A549 (cell line): ENCODE measurements around the gene PRKACG. TPM values are rescaled to one million over a fixed set of nuclear protein-coding genes. Genes with fewer than 3 reads are reported as not detected.

ENCODE experiments used
- ATAC-seq, 2 experiments: fragments of 200-7000 bp in 1 of 2; fragments of >200 bp in 1 of 2; cut with Nextera tagmentation in 1 of 2; cut with Tn5 transposase in 1 of 2; 3 replicates each; pipeline versions ENCODE4 v1.8.0 to v1.9.1; 2018 to 2020; ENCODE audit warnings: mild to moderate bottlenecking in 1 of 2, moderate library complexity in 1 of 2
- CTCF ChIA-PET: fragments of 300-600 bp; sonication (Branson Sonifier 250); formaldehyde crosslinking; extraction: SDS; loops from one replicate; lab custom pipeline; 2021; ENCODE audit warnings: antibody characterized with exemption, inconsistent platforms; lab: Yijun Ruan, JAX
- POLR2A ChIA-PET: fragments of 350-600 bp; formaldehyde crosslinking; extraction: SDS; loops from one replicate; lab custom pipeline; 2021; ENCODE audit warnings: antibody characterized with exemption, inconsistent platforms; lab: Yijun Ruan, JAX
- DNase-seq, 2 experiments: peaks; one replicate each; pipeline versions ENCODE4 v3.0.0 to v3.0.0-alpha.2; 2011 to 2016; ENCODE audit warnings: low read depth in 1 of 2, low spot score in 1 of 2
- FAIRE-seq: peaks from 2 replicates; lab custom pipeline; 2011; peaks lifted over from hg19 to GRCh38; lab: Jason Lieb, UNC
- H3K27ac ChIP-seq, 2 experiments: fragments of >200 bp; sonication (Bioruptor Twin); formaldehyde crosslinking; 3 replicates each; pipeline ENCODE4 v1.5.1; 2016 to 2017
- H3K4me1 ChIP-seq: fragments of >200 bp; sonication (Bioruptor Twin); formaldehyde crosslinking; 3 replicates; pipeline ENCODE4 v1.6.1; 2016
- H3K4me2 ChIP-seq: fragments of >200 bp; sonication (Bioruptor Twin); formaldehyde crosslinking; 3 replicates; pipeline ENCODE4 v1.6.1; 2016
- H3K4me3 ChIP-seq: fragments of >200 bp; sonication (Bioruptor Twin); formaldehyde crosslinking; 3 replicates; pipeline ENCODE4 v1.5.1; 2016
- H3K9me3 ChIP-seq: fragments of >200 bp; sonication (Bioruptor Twin); formaldehyde crosslinking; 3 replicates; pipeline ENCODE4 v1.6.1; 2016
- ATOH8 ChIP-seq: fragments of 250-450 bp; sonication (Bioruptor Pico); IDR thresholded peaks from 2 replicates; pipeline ENCODE4 v1.5.0; 2020; ENCODE audit warnings: low read depth, mild to moderate bottlenecking, moderate library complexity
- CBX2 ChIP-seq: fragments of 200-600 bp; sonication (generic); IDR thresholded peaks from 2 replicates; pipeline ENCODE4 v1.6.1; 2016; ENCODE audit warnings: low read depth, mild to moderate bottlenecking, borderline replicate concordance
- CHD2 ChIP-seq: fragments of 150-350 bp; IDR thresholded peaks from 2 replicates; pipeline ENCODE4 v1.6.1; 2014; ENCODE audit warnings: low read length; ENCODE audit not compliant: partially characterized antibody
- CHD4 ChIP-seq: fragments of 200-600 bp; sonication (generic); IDR thresholded peaks from 2 replicates; pipeline ENCODE4 v1.6.1; 2016; ENCODE audit warnings: antibody characterized with exemption, mild to moderate bottlenecking, borderline replicate concordance
- EHF ChIP-seq: fragments of 250-450 bp; sonication (Bioruptor Pico); IDR thresholded peaks from 2 replicates; pipeline ENCODE4 v1.5.0; 2020; ENCODE audit warnings: mild to moderate bottlenecking
- HDAC2 ChIP-seq: fragments of 200-600 bp; sonication (generic); IDR thresholded peaks from 2 replicates; pipeline ENCODE4 v1.6.1; 2016
- HEYL ChIP-seq: fragments of 250-450 bp; sonication (Bioruptor Pico); IDR thresholded peaks from 2 replicates; pipeline ENCODE4 v1.8.0; 2021; ENCODE audit warnings: mild to moderate bottlenecking, moderate library complexity
- HMGXB4 ChIP-seq: fragments of 250-450 bp; sonication (Bioruptor Pico); IDR thresholded peaks from 2 replicates; pipeline ENCODE4 v1.5.0; 2021; ENCODE audit warnings: mild to moderate bottlenecking, moderate library complexity, borderline replicate concordance
- HOXB13 ChIP-seq: fragments of 250-450 bp; sonication (Bioruptor Pico); IDR thresholded peaks from 2 replicates; pipeline ENCODE4 v1.5.0; 2020; ENCODE audit warnings: low read depth, mild to moderate bottlenecking, moderate library complexity
- KDM5A ChIP-seq: fragments of 200-600 bp; sonication (generic); IDR thresholded peaks from 2 replicates; pipeline ENCODE4 v1.6.1; 2016; ENCODE audit warnings: antibody characterized with exemption, mild to moderate bottlenecking
- MAX ChIP-seq: IDR thresholded peaks from 2 replicates; pipeline ENCODE4 v1.6.1; 2012
- MAZ ChIP-seq: fragments of 150-350 bp; IDR thresholded peaks from 2 replicates; pipeline ENCODE4 v1.6.1; 2014; ENCODE audit warnings: antibody characterized with exemption, low read depth, low read length, borderline replicate concordance
- NPAS2 ChIP-seq: fragments of 250-450 bp; sonication (Bioruptor Pico); IDR thresholded peaks from 2 replicates; pipeline ENCODE4 v1.8.0; 2022; ENCODE audit warnings: mild to moderate bottlenecking, moderate library complexity, borderline replicate concordance
- PHF8 ChIP-seq: fragments of 200-600 bp; sonication (generic); IDR thresholded peaks from 2 replicates; pipeline ENCODE4 v1.6.1; 2016; ENCODE audit warnings: low read depth, mild to moderate bottlenecking, antibody characterized with exemption, moderate library complexity, borderline replicate concordance
- POLR2A ChIP-seq: IDR thresholded peaks from 2 replicates; pipeline ENCODE4 v1.6.1; 2012; ENCODE audit warnings: mild to moderate bottlenecking, low read length
- RARB ChIP-seq: fragments of 250-450 bp; sonication (Bioruptor Pico); IDR thresholded peaks from 2 replicates; pipeline ENCODE4 v1.8.0; 2021; ENCODE audit warnings: mild to moderate bottlenecking, moderate library complexity
- SREBF2 ChIP-seq: fragments of 450-650 bp; IDR thresholded peaks from 2 replicates; pipeline ENCODE4 v1.6.1; 2014; ENCODE audit warnings: mild to moderate bottlenecking, moderate library complexity
- USF2 ChIP-seq: fragments of 450-650 bp; IDR thresholded peaks from 2 replicates; pipeline ENCODE4 v1.6.1; 2014; ENCODE audit warnings: antibody characterized with exemption
- ZNF302 ChIP-seq: fragments of 250-450 bp; sonication (Bioruptor Pico); IDR thresholded peaks from 2 replicates; pipeline ENCODE4 v1.9.0; 2021; ENCODE audit warnings: inconsistent platforms, mild to moderate bottlenecking, moderate library complexity
- ZSCAN20 ChIP-seq: fragments of 250-450 bp; sonication (Bioruptor Pico); IDR thresholded peaks from 2 replicates; pipeline ENCODE4 v1.8.0; 2022; ENCODE audit warnings: mild to moderate bottlenecking, moderate library complexity
- WGBS: methylation state at CpG from one replicate; pipeline ENCODE4 v1.1.6; 2017; ENCODE audit errors: missing lambda C conversion rate; 5-methylcytosine and 5-hydroxymethylcytosine counted together
- polyA plus RNA-seq, 4 experiments: library from polyadenylated mRNA; depleted of rRNA in 3 of 4; stranded (reverse); fragments of >200 nt; fragmentation: RNase III in 1 of 4; extraction: RNeasy Plus Mini Kit Qiagen cat#74134 plus additional on column Dnase treatment in 1 of 4; gene quantifications; 2 replicates in 3 of 4; 3 replicates in 1 of 4; pipeline ENCODE4 v1.2.3, GENCODE V29; 2011 to 2017

PRKACG gene
- polyA plus RNA-seq, 2 of the 4 experiments (the other 2 are of a cell fraction) = not detected

GRCh38 chr9:68981789-68982188, 32.1 kb downstream of the PRKACG start:
- 31% methylated on average over 6 of the region's 6 CpGs for WGBS
- H3K4me2 ChIP-seq = no peak overlapping the region
- H3K27ac ChIP-seq = no peak overlapping the region
- DNase-seq = no peak
- POLR2A ChIA-PET = no interaction called here
- no peak for ATAC-seq
- H3K4me3 ChIP-seq = no peak overlapping the region
- no peaks in the 10 kb centered on the region for H3K4me1 ChIP-seq
- no peaks in the 10 kb centered on the region for H3K9me3 ChIP-seq
- TF ChIP-seq CHD4 = no peak
- no peak for TF ChIP-seq POLR2A
- no peak for TF ChIP-seq MAX
- no peak for TF ChIP-seq KDM5A
- no peak for TF ChIP-seq CBX2
- no peak for TF ChIP-seq USF2
- no peak for TF ChIP-seq HEYL (CRISPR knock-in tag)
- no peak for TF ChIP-seq ATOH8 (CRISPR knock-in tag)
- no peak for TF ChIP-seq EHF (CRISPR knock-in tag)
- TF ChIP-seq ZNF302 (CRISPR knock-in tag) = no peak
- no peak for TF ChIP-seq RARB (CRISPR knock-in tag)
- TF ChIP-seq MAZ = no peak
- no peak for TF ChIP-seq CHD2
- no peak for FAIRE-seq
- CTCF ChIA-PET = no interaction called here

GRCh38 chr9:68980341-68980914, 33.5 kb downstream of the PRKACG start:
- no peaks in the 10 kb centered on the region for H3K4me1 ChIP-seq
- DNase-seq (no peak), FAIRE-seq (no peak), ATAC-seq (no peak)
- no peaks in the 10 kb centered on the region for H3K9me3 ChIP-seq
- TF ChIP-seq ATOH8 (CRISPR knock-in tag) (no peak), MAZ (no peak), HMGXB4 (CRISPR knock-in tag) (no peak), ZSCAN20 (CRISPR knock-in tag) (no peak), PHF8 (no peak), HDAC2 (no peak), SREBF2 (no peak), HOXB13 (CRISPR knock-in tag) (no peak), NPAS2 (no peak)
- H3K4me3 ChIP-seq = no peak overlapping the region
- ChIA-PET CTCF (interaction anchor here (0.6 to 1.4 kb wide), 2 partner anchors 9 to 257 kb away, joined by 3 to 4 read pairs; no protein-coding TSS in a partner anchor), POLR2A (no interaction called here)
- no peak overlapping the region for H3K27ac ChIP-seq
- H3K4me2 ChIP-seq = no peak overlapping the region
- 57% methylated on average over 3 of the region's 3 CpGs for WGBS
